Mesothelial cell of epicardium (in vitro differentiated cells): ENCODE results near the gene STIM1. TPM values are rescaled to one million over a fixed set of nuclear protein-coding genes. Genes with fewer than 3 reads are reported as not detected.
A peak's percentile ranks its signal among the peaks of the same experiment; 100 is the strongest.

Source experiments
- DNase-seq, 2 experiments: peaks; one replicate each; pipeline ENCODE4 v3.0.0; 2021; ENCODE audit warnings: low spot score in 2 of 2; ENCODE audit not compliant: unreplicated experiment in 2 of 2
- H3K27ac Mint-ChIP-seq: 2 replicates; pipeline ENCODE4 v1.8.0; 2021; ENCODE audit warnings: mixed read lengths
- H3K27me3 Mint-ChIP-seq: 2 replicates; pipeline ENCODE4 v1.8.0; 2021; ENCODE audit warnings: low read depth, mixed read lengths
- H3K36me3 Mint-ChIP-seq: 2 replicates; pipeline ENCODE4 v1.8.0; 2021; ENCODE audit warnings: mixed read lengths
- H3K4me1 Mint-ChIP-seq: 2 replicates; pipeline ENCODE4 v1.8.0; 2021; ENCODE audit warnings: mixed read lengths
- H3K4me3 Mint-ChIP-seq: 2 replicates; pipeline ENCODE4 v1.8.0; 2021; ENCODE audit warnings: mild to moderate bottlenecking, moderate library complexity, mixed read lengths
- H3K9me3 Mint-ChIP-seq: 2 replicates; pipeline ENCODE4 v1.8.0; 2021; ENCODE audit warnings: mixed read lengths
- CTCF ChIP-seq: fragments of 200-600 bp; sonication (generic); IDR thresholded peaks from one replicate; pipeline ENCODE4 v1.5.0; 2021; ENCODE audit warnings: antibody characterized with exemption; ENCODE audit not compliant: unreplicated experiment
- total RNA-seq: library from RNA; stranded (reverse); gene quantifications from 3 replicates; pipeline ENCODE4 v1.2.1, GENCODE V29; 2021

The STIM1 gene
- total RNA-seq, 1 donor from 2014 or later = 43.7 TPM

- DNase-seq = peak; percentile 87 to 96
- Mint-ChIP-seq H3K27ac (peak within 1 kb of the TSS; percentile 99), H3K4me3 (peak within 1 kb of the TSS; percentile 98), H3K9me3 (no peaks in the 10 kb centered on the region), H3K27me3 (no peaks in the 10 kb centered on the region), H3K4me1 (peaks cover 22% of the 10 kb centered on the region), H3K36me3 (no peaks in the 10 kb centered on the region)
- TF ChIP-seq CTCF = no peak
These were observed 239.2 kb downstream of the STIM1 start, which contains the start of gene RRM1 for GRCh38 chr11:4094348-4095291. TSS of gene RRM1 (plus strand) at chr11:4094799. CDS start at chr11:4095013, 214 bp downstream.

GRCh38 chr11:4095509-4096230, 240.2 kb downstream of the STIM1 start:
- Mint-ChIP-seq H3K36me3 (no peaks in the 10 kb centered on the region), H3K27me3 (no peaks in the 10 kb centered on the region), H3K9me3 (no peaks in the 10 kb centered on the region), H3K4me3 (peak overlapping the region; percentile 98), H3K4me1 (peaks cover 22% of the 10 kb centered on the region), H3K27ac (peak overlapping the region; percentile 99)
- TF ChIP-seq CTCF = no peak
- DNase-seq = no peak

GRCh38 chr11:4098026-4098621, 242.7 kb downstream of the STIM1 start:
- no peaks in the 10 kb centered on the region for H3K27me3 Mint-ChIP-seq
- H3K4me3 Mint-ChIP-seq = no peak overlapping the region
- no peak for TF ChIP-seq CTCF
- H3K27ac Mint-ChIP-seq = no peak overlapping the region
- no peaks in the 10 kb centered on the region for H3K9me3 Mint-ChIP-seq
- no peak for DNase-seq
- H3K36me3 Mint-ChIP-seq = peaks cover 9% of the 10 kb centered on the region
- peaks cover 22% of the 10 kb centered on the region for H3K4me1 Mint-ChIP-seq

DNA sequence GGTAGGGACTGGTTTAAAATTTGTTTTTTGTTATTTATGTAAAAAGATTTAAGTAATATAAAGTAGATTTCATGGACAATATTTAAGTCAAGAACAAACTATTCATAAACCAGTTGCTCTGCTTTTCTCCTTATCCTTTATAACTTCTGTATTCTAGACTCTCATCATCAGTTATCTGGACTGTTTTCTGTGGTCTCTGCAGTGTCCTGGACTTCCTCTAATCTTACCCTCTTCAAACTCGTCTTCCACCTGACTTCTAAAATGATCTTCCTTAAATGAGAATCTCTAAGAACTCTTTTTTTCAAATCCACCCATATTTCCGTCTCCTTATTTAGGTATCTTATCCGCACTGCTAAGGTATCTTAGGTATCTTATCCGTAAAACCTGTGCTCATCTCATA, 247.2 kb downstream of the STIM1 start:
- TF ChIP-seq CTCF = no peak
- Mint-ChIP-seq H3K4me1 (peaks cover 4% of the 10 kb centered on the region), H3K36me3 (peaks cover 22% of the 10 kb centered on the region), H3K27me3 (no peaks in the 10 kb centered on the region), H3K27ac (no peak overlapping the region), H3K9me3 (no peaks in the 10 kb centered on the region), H3K4me3 (no peak overlapping the region)
- DNase-seq = no peak

GRCh38 chr11:4103269-4103668, 247.8 kb downstream of the STIM1 start:
- no peaks in the 10 kb centered on the region for H3K27me3 Mint-ChIP-seq
- H3K36me3 Mint-ChIP-seq = peaks cover 25% of the 10 kb centered on the region
- no peak overlapping the region for H3K27ac Mint-ChIP-seq
- TF ChIP-seq CTCF = no peak
- no peak overlapping the region for H3K4me3 Mint-ChIP-seq
- H3K9me3 Mint-ChIP-seq = no peaks in the 10 kb centered on the region
- DNase-seq = no peak
- peaks cover 4% of the 10 kb centered on the region for H3K4me1 Mint-ChIP-seq
